Spleen (tissue), 11 donors: ENCODE measurements around the gene SPECC1. TPM values are rescaled to one million over a fixed set of nuclear protein-coding genes. Genes with fewer than 3 reads are reported as not detected.

Source experiments
- DNase-seq: peaks from one replicate; pipeline ENCODE4 v3.0.0-alpha.2; 2020
- H3K27ac ChIP-seq, 8 donors: fragments of 200-600 bp; sonication (generic) in 7 of 8; 1 replicate in 4 of 8; 2 replicates in 4 of 8; pipeline versions ENCODE4 v1.5.0 to v1.8.0; 2016 to 2021; ENCODE audit warnings: inconsistent platforms in 4 of 8, mild to moderate bottlenecking in 4 of 8, moderate library complexity in 1 of 8
- H3K27me3 ChIP-seq, 7 donors: fragments of 200-600 bp; sonication (generic) in 6 of 7; replicated peaks in 1 of 7; 1 replicate in 4 of 7; 2 replicates in 3 of 7; pipeline versions ENCODE4 v1.5.0 to v1.8.0; 2016 to 2021; ENCODE audit warnings: inconsistent platforms in 3 of 7, mild to moderate bottlenecking in 1 of 7
- H3K36me3 ChIP-seq, 6 donors: fragments of 200-600 bp; sonication (generic) in 5 of 6; 1 replicate in 4 of 6; 2 replicates in 2 of 6; pipeline versions ENCODE4 v1.5.0 to v1.8.0; 2016 to 2021; ENCODE audit warnings: inconsistent platforms in 2 of 6
- H3K4me1 ChIP-seq, 6 donors: fragments of 200-600 bp; sonication (generic) in 5 of 6; 1 replicate in 3 of 6; 2 replicates in 3 of 6; pipeline versions ENCODE4 v1.5.0 to v1.8.0; 2016 to 2021; ENCODE audit warnings: inconsistent platforms in 3 of 6
- H3K4me3 ChIP-seq, 8 donors: fragments of 200-600 bp; sonication (generic) in 7 of 8; 1 replicate in 4 of 8; 2 replicates in 4 of 8; pipeline versions ENCODE4 v1.5.0 to v1.8.0; 2016 to 2021; ENCODE audit warnings: inconsistent platforms in 4 of 8, mild to moderate bottlenecking in 4 of 8, moderate library complexity in 2 of 8
- H3K9me3 ChIP-seq, 8 donors: fragments of 200-600 bp; sonication (generic) in 7 of 8; 1 replicate in 4 of 8; 2 replicates in 4 of 8; pipeline versions ENCODE4 v1.5.0 to v1.8.0; 2016 to 2021; ENCODE audit warnings: inconsistent platforms in 4 of 8
- CTCF ChIP-seq, 11 experiments: fragments of 200-600 bp in 7 of 11; fragments of 450-650 bp in 4 of 11; sonication (generic) in 4 of 11; IDR thresholded peaks in 8 of 11; conservative IDR thresholded peaks in 3 of 11; 1 replicate in 7 of 11; 2 replicates in 4 of 11; pipeline versions ENCODE4 v1.4.0 to v1.8.0; 2016 to 2021; ENCODE audit warnings: antibody characterized with exemption in 11 of 11, inconsistent platforms in 4 of 11, mild to moderate bottlenecking in 1 of 11
- POLR2A ChIP-seq, 3 donors: fragments of 450-650 bp; IDR thresholded peaks; one replicate each; pipeline ENCODE4 v1.5.1; 2017; ENCODE audit warnings: antibody characterized with exemption in 3 of 3, mild to moderate bottlenecking in 1 of 3
- POLR2AphosphoS5 ChIP-seq, 3 donors: sonication (generic); formaldehyde crosslinking; IDR thresholded peaks; one replicate each; pipeline ENCODE4 v1.5.1; 2017; ENCODE audit warnings: antibody characterized with exemption in 3 of 3
- WGBS, 5 donors: extraction: QIAGEN DNeasy Blood & Tissue Kit in 3 of 5; methylation state at CpG; one replicate each; pipeline versions ENCODE4 v1.1.5 to v1.1.7; 2013 to 2018; 5-methylcytosine and 5-hydroxymethylcytosine counted together
- intact Hi-C: fragments of 100-400 bp; cut with DNase I; formaldehyde crosslinking; loops from one replicate; pipeline ENCODE4 v1.15.0; 2023; ENCODE audit warnings: low total_unique reads
- polyA plus RNA-seq, 3 donors: library from polyadenylated mRNA; stranded (reverse); fragments of 200-250 nt; gene quantifications; one replicate each; pipeline ENCODE4 v1.2.1, GENCODE V29; 2013
- total RNA-seq, 7 donors: library from RNA; depleted of rRNA in 3 of 7; stranded (reverse); fragments of >200 nt in 3 of 7; fragmentation: NEBNext Ultra II Directional in 4 of 7; extraction: Animal tissue kit (Norgen Biotek cat#: 25700) in 4 of 7; gene quantifications; one replicate each; pipeline versions ENCODE4 v1.1.0 to v1.2.1, GENCODE V29; 2016 to 2021
- donor health status: healthy with polysubstance abuse.
- donor health status: DM: no; HTN: no; CAD: no; lungs with moderate emphysema.
- donor health status: DM: no; HTN: no; CAD: no.
- donor health status: Bipolar disorder and iron deficiency.
- donor health status: healthy.
- donor health status: DM: no; HTN: no; CAD: no.
- donor health status: DM: yes; HTN: yes; CAD: no.

The SPECC1 gene
- total and polyA plus RNA-seq, 10 donors = 7.4 to 129 (median 84.8) TPM

GRCh38 chr17:20179041-20179440 is 169.9 kb downstream of the SPECC1 start:
- Histone ChIP-seq H3K27me3 (no peaks in the 10 kb centered on the region), H3K4me1 (peaks cover 0 to 7% (median 0%) of the 10 kb centered on the region in 6 donors), H3K4me3 (no peak overlapping the region), H3K27ac (no peak overlapping the region), H3K36me3 (no peaks in the 10 kb centered on the region), H3K9me3 (no peaks in the 10 kb centered on the region)
- no peak for DNase-seq
- intact Hi-C loops = no loop called here
- WGBS, 5 donors = 73 to 91% (median 88%) methylated on average over 3 of the region's 3 CpGs
- no peak for TF ChIP-seq POLR2A (IDR thresholded peaks at IDR 0.05)
- no peak for TF ChIP-seq POLR2AphosphoS5 (IDR thresholded peaks at IDR 0.05)
- TF ChIP-seq CTCF (IDR thresholded peaks at IDR 0.05 in 8 of 11, conservative IDR thresholded peaks at IDR 0.05 in 3 of 11) = no peak

GRCh38 chr17:20180661-20181060 is 171.5 kb downstream of the SPECC1 start:
- H3K36me3 ChIP-seq = no peaks in the 10 kb centered on the region
- H3K27ac ChIP-seq = no peak overlapping the region
- peaks cover 0 to 13% (median 4%) of the 10 kb centered on the region in 6 donors for H3K4me1 ChIP-seq
- no peak for DNase-seq
- TF ChIP-seq POLR2A (IDR thresholded peaks at IDR 0.05) (no peak), POLR2AphosphoS5 (IDR thresholded peaks at IDR 0.05) (no peak), CTCF (IDR thresholded peaks at IDR 0.05 in 8 of 11, conservative IDR thresholded peaks at IDR 0.05 in 3 of 11) (no peak)
- H3K4me3 ChIP-seq = no peak overlapping the region
- WGBS, 5 donors = 91 to 100% (median 97%) methylated on average over 1 of the region's 1 CpG
- H3K9me3 ChIP-seq = no peaks in the 10 kb centered on the region
- no peaks in the 10 kb centered on the region for H3K27me3 ChIP-seq
- intact Hi-C loops = no loop called here

- Histone ChIP-seq H3K4me1 (peaks cover 0 to 14% (median 4%) of the 10 kb centered on the region in 6 donors), H3K4me3 (no peak overlapping the region), H3K36me3 (no peaks in the 10 kb centered on the region), H3K27ac (peak overlapping the region in 3 of 8 donors; percentile 28 to 52 (median 44)), H3K27me3 (no peaks in the 10 kb centered on the region), H3K9me3 (no peaks in the 10 kb centered on the region)
- intact Hi-C loops = no loop called here
- no peak for DNase-seq
- WGBS, 5 donors = 76 to 89% (median 88%) methylated on average over 2 of the region's 2 CpGs
- no peak for TF ChIP-seq POLR2AphosphoS5 (IDR thresholded peaks at IDR 0.05)
- TF ChIP-seq CTCF (IDR thresholded peaks at IDR 0.05 in 8 of 11, conservative IDR thresholded peaks at IDR 0.05 in 3 of 11) = no peak
- no peak for TF ChIP-seq POLR2A (IDR thresholded peaks at IDR 0.05)
Measured at GRCh38 chr17:20184181-20184580, 175.0 kb downstream of the SPECC1 start.

GRCh38 chr17:20184977-20185619 is 175.9 kb downstream of the SPECC1 start:
- H3K9me3 ChIP-seq = no peaks in the 10 kb centered on the region
- no peak for DNase-seq
- TF ChIP-seq POLR2A (IDR thresholded peaks at IDR 0.05) (no peak), POLR2AphosphoS5 (IDR thresholded peaks at IDR 0.05) (peak in 1 of 3 donors; percentile 42), CTCF (IDR thresholded peaks at IDR 0.05 in 8 of 11, conservative IDR thresholded peaks at IDR 0.05 in 3 of 11) (no peak)
- 67 to 80% (median 76%) methylated on average over 10 of the region's 10 CpGs for WGBS, 5 donors
- peaks cover 0 to 18% (median 4%) of the 10 kb centered on the region in 6 donors for H3K4me1 ChIP-seq
- no peaks in the 10 kb centered on the region for H3K27me3 ChIP-seq
- no peak overlapping the region for H3K4me3 ChIP-seq
- H3K36me3 ChIP-seq = no peaks in the 10 kb centered on the region
- intact Hi-C loops = no loop called here
- H3K27ac ChIP-seq = peak overlapping the region in 3 of 8 donors; percentile 28 to 52 (median 44)
